Lung (tissue), 12 donors: ENCODE data around the gene PIK3R2. TPM values are rescaled to one million over a fixed set of nuclear protein-coding genes. Genes with fewer than 3 reads are reported as not detected.

Experiments
- ATAC-seq: fragments of 200-7000 bp; cut with Tn5 transposase; one replicate; pipeline ENCODE4 v1.9.1; 2020; ENCODE audit warnings: moderate number of reproducible peaks; ENCODE audit not compliant: insufficient read depth, low FRiP score
- DNase-seq, 3 donors: peaks; one replicate each; pipeline ENCODE4 v3.0.0-alpha.2; 2013 to 2017
- H3K27ac ChIP-seq, 2 donors: one replicate each; pipeline ENCODE4 v1.5.1; 2013; ENCODE audit warnings: mild to moderate bottlenecking in 2 of 2, moderate library complexity in 2 of 2, control low read depth in 1 of 2, inconsistent platforms in 1 of 2, low read depth in 1 of 2, low read length in 1 of 2
- H3K27me3 ChIP-seq, 3 donors: one replicate each; pipeline ENCODE4 v1.5.1; 2013; ENCODE audit warnings: low read length in 2 of 3; ENCODE audit not compliant: control insufficient read depth in 3 of 3, insufficient read depth in 3 of 3
- H3K36me3 ChIP-seq, 4 donors: one replicate each; pipeline ENCODE4 v1.5.1; 2013; ENCODE audit warnings: low read length in 4 of 4, mild to moderate bottlenecking in 1 of 4, moderate library complexity in 1 of 4; ENCODE audit not compliant: control insufficient read depth in 4 of 4, insufficient read depth in 4 of 4
- H3K4me1 ChIP-seq, 5 donors: one replicate each; pipeline ENCODE4 v1.5.1; 2013; ENCODE audit warnings: low read length in 5 of 5, mild to moderate bottlenecking in 2 of 5, moderate library complexity in 1 of 5; ENCODE audit not compliant: control insufficient read depth in 5 of 5, insufficient read depth in 5 of 5
- H3K4me3 ChIP-seq: one replicate; pipeline ENCODE4 v1.5.1; 2013; ENCODE audit warnings: mild to moderate bottlenecking, control low read depth, moderate library complexity
- H3K9ac ChIP-seq, 2 donors: one replicate each; pipeline ENCODE4 v1.5.1; 2013; ENCODE audit warnings: low read length in 2 of 2, control low read depth in 1 of 2; ENCODE audit not compliant: insufficient read depth in 1 of 2
- H3K9me3 ChIP-seq, 4 donors: one replicate each; pipeline ENCODE4 v1.5.1; 2013; ENCODE audit warnings: low read length in 3 of 4, mild to moderate bottlenecking in 1 of 4, moderate library complexity in 1 of 4; ENCODE audit not compliant: control insufficient read depth in 4 of 4, insufficient read depth in 3 of 4
- CTCF ChIP-seq: IDR thresholded peaks from 2 replicates; pipeline ENCODE4 v1.5.1; 2012; ENCODE audit warnings: mild to moderate bottlenecking; ENCODE audit errors: control extremely low read depth, extremely low read depth
- WGBS, 2 donors: extraction: QIAGEN DNeasy Blood & Tissue Kit; methylation state at CpG; one replicate each; pipeline ENCODE4 v1.1.7; 2013; 5-methylcytosine and 5-hydroxymethylcytosine counted together
- polyA plus RNA-seq, 2 donors: library from polyadenylated mRNA; stranded (reverse); fragments of 200-250 nt; gene quantifications; one replicate each; pipeline ENCODE4 v1.2.1, GENCODE V29; 2013
- total RNA-seq, 2 donors: library from RNA; depleted of rRNA in 1 of 2; stranded (reverse); fragments of >200 nt in 1 of 2; gene quantifications; one replicate each; pipeline ENCODE4 v1.2.1, GENCODE V29; 2014 to 2021
- donor health status: control.
- donor health status: control.
- donor health status: Bipolar disorder and iron deficiency.
- donor health status: healthy.
- donor health status: DM: yes; HTN: yes; CAD: no.

The PIK3R2 gene
- total and polyA plus RNA-seq, 4 donors, result 7.0 to 36.2 (median 20.4) TPM

GRCh38 chr19:18114483-18114882 lies 38.5 kb upstream of the PIK3R2 start:
- ATAC-seq, result no peak
- Histone ChIP-seq H3K4me3 (no peak overlapping the region), H3K27me3 (no peaks in the 10 kb centered on the region), H3K9ac (no peak overlapping the region), H3K27ac (no peak overlapping the region), H3K4me1 (peaks cover 0 to 27% (median 6%) of the 10 kb centered on the region in 5 donors), H3K9me3 (peaks cover 0 to 2% (median 0%) of the 10 kb centered on the region in 4 donors), H3K36me3 (no peaks in the 10 kb centered on the region)
- TF ChIP-seq CTCF, result no peak
- WGBS, 2 donors, result 94 to 97% methylated on average over 4 of the region's 4 CpGs
- no peak for DNase-seq

GRCh38 chr19:18117364-18117691 lies 35.6 kb upstream of the PIK3R2 start:
- DNase-seq (no peak), ATAC-seq (no peak)
- Histone ChIP-seq H3K36me3 (peaks cover 0 to 4% (median 0%) of the 10 kb centered on the region in 4 donors), H3K27ac (peak overlapping the region in 1 of 2 donors; percentile 7), H3K27me3 (no peaks in the 10 kb centered on the region), H3K4me1 (peaks cover 0 to 17% (median 6%) of the 10 kb centered on the region in 5 donors), H3K4me3 (peak overlapping the region; percentile 24), H3K9ac (no peak overlapping the region), H3K9me3 (peaks cover 0 to 2% (median 0%) of the 10 kb centered on the region in 4 donors)
- 25 to 34% methylated on average over 11 of the region's 11 CpGs for WGBS, 2 donors
- TF ChIP-seq CTCF, result no peak

- ATAC-seq, result peak; percentile 93
- H3K27ac ChIP-seq, result peak overlapping the region; percentile 36 to 41
- TF ChIP-seq CTCF, result no peak
Observed at GRCh38 chr19:18117692-18118378, 35.1 kb upstream of the PIK3R2 start.

More at GRCh38 chr19:18117692-18118378, 35.1 kb upstream of the PIK3R2 start:
- H3K4me3 ChIP-seq, result peak overlapping the region; percentile 56
- 0 to 1% methylated on average over 64 to 86 of the region's 86 CpGs for WGBS, 2 donors
- peaks cover 0 to 17% (median 6%) of the 10 kb centered on the region in 5 donors for H3K4me1 ChIP-seq
- DNase-seq, result peak; percentile 92 to 94 (median 94)
- H3K27me3 ChIP-seq, result no peaks in the 10 kb centered on the region
- H3K36me3 ChIP-seq, result peaks cover 0 to 5% (median 1%) of the 10 kb centered on the region in 4 donors
- peak overlapping the region; percentile 3 to 61 for H3K9ac ChIP-seq
- peaks cover 0 to 2% (median 0%) of the 10 kb centered on the region in 4 donors for H3K9me3 ChIP-seq
